ENCODE results near the gene WDR41.

WDR41 gene

GRCh38 chr5:77444356-77444755 is 47.8 kb downstream of the WDR41 start:
- DNase-seq: no peak

GRCh38 chr5:77443670-77444069 is 48.4 kb downstream of the WDR41 start:
- no peak for DNase-seq

- DNase-seq: no peak
These were observed 54.0 kb downstream of the WDR41 start for GRCh38 chr5:77438071-77438470.

- DNase-seq: no peak
These were observed 54.9 kb downstream of the WDR41 start for GRCh38 chr5:77437194-77437593.

DNA sequence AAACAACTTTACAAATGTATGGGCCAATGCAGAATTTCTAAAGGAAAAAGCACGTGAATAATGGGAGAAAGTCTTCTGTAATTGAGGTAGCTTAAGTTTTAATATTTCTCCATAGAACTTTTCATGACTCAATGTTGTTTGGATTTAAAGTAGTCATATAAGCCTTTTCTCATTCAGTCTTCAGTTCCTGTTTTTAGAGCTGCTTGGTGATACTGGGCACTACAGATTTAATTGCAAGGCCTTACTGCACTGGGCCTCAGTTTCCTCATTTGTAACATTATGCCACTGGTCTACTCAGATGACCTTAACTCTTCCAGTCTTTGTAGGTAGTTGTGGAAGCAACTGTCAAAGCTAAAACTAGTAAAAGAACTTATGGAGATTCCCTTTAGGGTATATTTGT is 60.4 kb downstream of the WDR41 start:
- no peak for DNase-seq

GRCh38 chr5:77431286-77431685 is 60.8 kb downstream of the WDR41 start:
- no peak for DNase-seq

DNA sequence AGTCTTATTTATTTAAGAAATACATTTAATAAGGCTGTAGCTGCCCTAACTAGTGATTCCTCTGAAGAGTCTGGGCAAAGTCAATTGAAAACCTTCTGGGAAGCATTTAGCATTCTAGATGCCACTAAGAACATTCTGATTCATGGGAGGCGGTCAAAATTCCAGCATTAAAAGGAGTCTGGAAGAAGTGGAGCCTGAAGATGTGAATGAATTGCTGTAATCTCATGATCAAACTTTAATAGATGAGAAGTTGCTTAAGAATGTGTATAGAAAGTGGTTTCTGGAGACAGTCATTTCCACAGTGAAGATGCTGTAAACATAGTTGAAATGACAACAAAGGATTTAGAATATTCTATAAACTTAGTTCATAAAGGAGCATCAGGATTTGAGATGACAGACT is 61.4 kb downstream of the WDR41 start:
- no peak for DNase-seq

DNA sequence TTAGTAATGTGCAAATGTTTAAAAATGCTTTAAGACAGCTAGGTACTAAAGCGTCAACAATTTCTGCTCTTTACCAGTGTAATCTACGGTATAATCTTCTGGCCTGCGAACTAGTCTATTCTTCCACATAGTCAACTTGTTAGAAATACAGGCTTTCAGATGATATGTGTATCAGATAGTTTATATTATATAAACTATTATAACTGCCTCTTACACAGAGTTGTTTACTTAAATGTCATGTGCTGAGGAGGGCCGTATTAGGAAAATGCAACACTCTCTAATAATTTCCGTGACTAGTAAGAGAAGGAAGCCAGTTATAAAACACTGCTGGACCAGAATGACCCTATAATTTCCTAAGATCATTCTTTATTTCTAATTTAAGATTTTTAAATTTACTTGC is 63.6 kb downstream of the WDR41 start:
- no peak for DNase-seq

GRCh38 chr5:77427998-77428397 is 64.1 kb downstream of the WDR41 start:
- DNase-seq: no peak

DNA sequence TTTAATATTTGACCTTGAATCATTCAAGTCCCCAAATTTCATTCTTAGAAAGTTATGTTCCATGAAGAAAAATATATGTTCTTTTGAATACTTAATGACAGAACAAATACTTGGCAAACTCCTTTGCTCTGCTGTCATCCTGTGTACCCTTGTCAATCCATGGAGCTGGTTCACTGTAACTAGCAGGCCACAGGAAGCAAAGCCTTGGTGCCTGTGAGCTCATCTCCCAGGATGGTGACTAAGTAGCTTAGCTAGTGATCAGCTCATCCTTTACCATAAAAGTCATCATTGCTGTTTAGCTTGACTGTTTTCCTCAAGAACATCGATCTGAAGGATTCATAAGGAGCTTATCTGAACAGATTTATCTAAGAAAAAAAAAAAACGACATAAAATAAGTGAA is 65.4 kb downstream of the WDR41 start:
- DNase-seq: no peak

DNA sequence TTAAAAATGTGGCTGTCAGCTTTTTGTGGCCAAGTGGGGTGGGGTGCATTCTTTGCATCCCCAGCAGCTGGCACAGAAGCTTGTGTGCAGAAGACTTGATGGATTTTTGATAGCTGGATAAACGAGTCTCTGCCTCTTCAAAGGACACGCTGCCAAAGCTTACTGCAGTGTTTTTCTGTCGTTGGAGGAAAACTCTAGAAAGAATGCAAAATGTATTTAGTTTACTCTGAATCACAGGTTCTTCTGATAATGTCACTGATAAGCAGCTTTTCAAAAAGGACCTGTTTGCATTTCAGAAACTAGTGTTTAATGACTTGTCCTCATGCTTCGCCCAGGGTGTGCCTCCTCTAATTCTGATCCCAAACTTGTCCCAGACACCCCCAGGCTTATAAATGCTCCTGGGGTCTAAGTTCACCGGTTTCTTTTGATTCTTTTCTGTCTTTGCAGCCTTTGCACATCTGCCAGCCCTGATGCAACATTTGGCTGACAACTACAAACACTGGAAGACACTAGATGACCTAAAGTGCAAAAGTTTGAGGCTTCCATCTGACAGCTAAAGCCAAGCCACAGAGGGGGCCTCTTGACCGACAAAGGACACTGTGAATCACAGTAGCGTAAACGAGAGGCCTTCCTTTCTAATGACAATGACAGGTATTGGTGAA is 66.0 kb downstream of the WDR41 start:
- no peak for DNase-seq

DNA sequence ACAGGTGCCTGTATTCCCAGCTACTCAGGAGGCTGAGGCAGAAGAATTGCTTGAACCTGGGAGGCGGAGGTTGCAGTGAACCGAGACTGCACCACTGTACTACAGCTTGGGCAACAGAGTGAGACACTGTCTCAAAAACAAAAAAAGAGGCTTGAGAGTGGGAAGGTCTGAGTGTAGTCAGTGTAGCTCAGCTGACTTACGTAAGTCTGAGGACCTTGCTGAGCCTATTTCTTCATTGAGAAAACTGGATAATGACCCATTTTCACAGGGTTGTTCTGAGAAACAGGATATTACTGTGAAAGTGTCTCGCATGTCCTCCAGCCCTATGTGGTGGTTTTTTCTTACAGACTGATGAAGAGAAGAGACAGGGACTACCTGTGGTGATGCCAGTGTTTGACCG is 66.7 kb downstream of the WDR41 start:
- DNase-seq: no peak

DNA sequence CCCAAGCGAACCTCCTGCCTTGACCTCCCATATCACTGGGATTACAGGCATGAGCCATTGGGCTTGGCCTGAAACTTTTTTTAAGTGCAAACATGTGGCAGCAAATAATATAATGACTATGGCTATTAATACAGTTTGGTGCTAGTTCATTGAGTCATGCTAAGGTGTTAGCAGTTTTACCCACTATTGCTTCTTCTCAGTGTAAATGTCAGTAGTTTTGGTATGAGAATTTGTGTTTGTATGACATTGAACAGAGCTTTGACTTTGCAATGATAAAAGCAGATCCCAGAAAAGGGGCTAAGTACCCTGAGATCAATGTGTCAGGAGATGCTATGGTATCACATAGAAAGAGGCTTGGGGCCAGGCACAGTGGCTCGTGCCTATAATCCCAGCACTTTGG is 67.2 kb downstream of the WDR41 start:
- DNase-seq: no peak

DNA sequence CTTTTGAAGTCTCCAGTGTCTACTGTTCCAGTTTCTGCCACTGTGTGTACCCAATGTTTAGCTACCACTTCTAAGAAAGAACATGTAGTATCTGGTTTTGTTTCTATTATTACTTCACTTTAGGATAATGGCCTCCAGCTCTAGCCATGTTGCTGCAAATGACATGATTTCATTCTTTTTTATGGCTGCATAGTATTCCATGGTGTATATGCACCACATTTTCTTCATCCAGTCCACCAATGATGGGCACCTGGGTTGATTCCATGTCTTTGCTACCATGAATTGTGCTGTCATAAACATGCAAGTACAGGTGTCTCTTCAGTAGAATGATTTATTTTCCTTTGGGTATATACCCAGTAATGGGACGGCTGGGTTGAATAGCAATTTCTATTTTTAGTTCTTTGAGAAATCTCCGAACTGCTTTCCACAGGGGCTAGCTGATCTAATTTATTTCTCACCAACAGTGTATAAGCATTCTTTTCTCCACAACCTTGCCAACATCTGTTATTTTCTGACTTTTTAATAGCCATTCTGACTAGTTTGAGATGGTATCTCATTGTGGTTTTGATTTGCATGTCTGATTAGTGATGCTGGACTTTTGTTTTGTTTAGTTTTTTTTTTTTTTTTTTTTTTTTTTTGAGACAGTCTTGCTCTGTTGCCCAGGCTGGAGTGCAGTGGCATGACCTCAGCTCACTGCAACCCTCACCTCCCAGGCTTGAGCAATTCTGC is 68.9 kb downstream of the WDR41 start:
- DNase-seq: no peak

GRCh38 chr5:77420940-77421339 is 71.2 kb downstream of the WDR41 start:
- no peak for DNase-seq

- no peak for DNase-seq
These were observed 72.2 kb downstream of the WDR41 start for GRCh38 chr5:77419644-77420582.

DNA sequence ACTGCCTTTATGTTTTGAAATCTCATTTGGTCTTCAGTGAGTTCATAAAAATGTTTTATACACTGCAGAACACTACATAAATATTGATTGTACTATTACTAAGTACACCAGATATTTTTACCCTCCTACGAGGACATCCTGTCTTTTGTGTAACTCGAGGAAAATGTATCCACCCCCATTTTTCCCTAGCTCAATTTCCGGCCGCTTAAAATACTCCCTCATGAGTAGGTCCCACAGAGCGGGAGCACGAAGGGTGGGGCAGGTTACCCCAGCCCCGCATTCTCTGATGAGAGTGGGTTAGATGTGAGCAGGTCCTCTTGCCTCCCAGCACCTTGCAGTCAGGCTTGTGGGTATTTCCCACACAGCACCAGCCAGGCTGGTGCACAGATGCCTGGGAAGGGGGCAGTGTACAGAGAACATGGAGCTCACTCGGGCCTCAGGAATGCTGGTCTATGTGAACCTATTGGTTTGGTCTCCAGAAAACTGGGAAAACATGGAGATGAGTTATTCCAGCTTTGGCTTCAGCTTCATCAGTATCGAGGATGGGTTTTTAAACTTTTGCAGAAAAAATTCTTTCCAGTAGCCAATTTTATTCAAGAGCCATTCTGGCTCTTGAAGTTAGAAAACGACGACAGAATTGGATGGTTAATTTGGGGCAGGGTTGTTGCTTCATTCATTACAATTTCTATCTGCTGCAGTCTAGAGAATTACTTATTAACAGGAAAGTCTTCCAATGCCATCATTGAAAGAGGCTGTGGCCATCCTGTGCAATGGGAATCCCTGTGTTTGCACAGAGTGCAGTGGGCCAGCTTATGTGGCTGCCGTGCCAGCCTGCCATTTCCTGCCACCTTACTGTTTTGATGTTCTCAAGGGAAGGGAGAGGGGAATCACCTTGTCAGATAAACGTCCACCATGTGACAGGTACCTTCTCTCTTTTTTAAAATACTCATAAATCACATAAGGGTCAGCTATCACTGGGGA is 73.2 kb downstream of the WDR41 start:
- no peak for DNase-seq

GRCh38 chr5:77418162-77418561 is 74.0 kb downstream of the WDR41 start:
- no peak for DNase-seq

- DNase-seq: no peak
These were observed 79.1 kb downstream of the WDR41 start for GRCh38 chr5:77413049-77413448.

DNA sequence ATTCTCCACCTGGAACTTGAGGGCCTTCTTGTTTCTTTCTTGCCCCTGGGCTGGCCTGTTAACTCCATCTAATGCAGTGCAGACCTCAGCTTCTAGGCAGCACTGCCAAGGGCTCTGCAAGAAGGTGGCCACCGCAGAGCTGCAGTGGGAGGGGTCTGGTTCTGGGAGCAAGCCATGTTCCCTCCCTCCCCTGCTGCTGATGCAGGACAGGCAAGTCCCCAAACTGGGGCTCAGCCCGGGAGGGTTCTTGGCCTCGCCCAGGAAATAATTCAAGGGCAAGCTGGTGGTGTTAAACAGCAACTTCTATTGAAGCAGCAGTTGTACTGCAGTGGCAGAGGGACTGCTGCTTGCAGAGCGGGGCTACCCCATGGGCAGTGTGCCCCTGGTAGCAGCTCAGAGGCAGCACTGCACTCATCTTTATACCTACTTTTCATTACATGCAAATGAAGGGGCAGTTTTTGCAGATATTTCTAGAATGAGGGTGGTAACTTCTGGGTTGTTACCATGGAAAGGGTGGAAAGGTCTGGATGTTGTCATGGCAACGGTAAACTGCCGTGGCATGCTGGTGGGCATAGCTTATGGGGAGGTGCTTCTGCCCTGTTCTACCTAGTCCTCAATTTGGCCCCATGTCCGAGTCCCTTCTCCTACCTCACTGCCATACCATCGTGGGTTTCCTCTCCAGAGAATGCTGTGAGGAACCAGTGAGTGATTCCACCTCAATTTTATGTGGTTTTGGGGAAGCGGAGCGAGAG is 82.1 kb downstream of the WDR41 start:
- no peak for DNase-seq

DNA sequence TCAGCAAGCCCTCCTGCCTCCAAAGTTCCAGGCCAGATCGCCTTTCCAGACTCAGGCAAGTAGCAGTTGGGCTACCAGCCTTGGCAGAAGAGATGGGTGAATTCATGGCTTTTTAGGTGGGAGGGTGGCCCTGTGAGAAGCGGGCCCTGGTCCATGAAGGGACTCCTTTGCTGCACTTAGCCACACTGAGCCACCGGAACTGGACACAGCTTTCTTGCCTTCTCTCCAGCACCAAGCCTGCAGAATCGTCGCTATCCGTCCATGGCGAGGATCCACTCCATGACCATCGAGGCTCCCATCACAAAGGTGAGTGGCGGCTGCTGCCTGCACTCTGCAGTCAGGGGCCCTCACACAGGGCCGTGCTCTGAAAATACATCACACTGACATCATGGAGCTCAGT is 85.0 kb downstream of the WDR41 start:
- DNase-seq: no peak

DNA sequence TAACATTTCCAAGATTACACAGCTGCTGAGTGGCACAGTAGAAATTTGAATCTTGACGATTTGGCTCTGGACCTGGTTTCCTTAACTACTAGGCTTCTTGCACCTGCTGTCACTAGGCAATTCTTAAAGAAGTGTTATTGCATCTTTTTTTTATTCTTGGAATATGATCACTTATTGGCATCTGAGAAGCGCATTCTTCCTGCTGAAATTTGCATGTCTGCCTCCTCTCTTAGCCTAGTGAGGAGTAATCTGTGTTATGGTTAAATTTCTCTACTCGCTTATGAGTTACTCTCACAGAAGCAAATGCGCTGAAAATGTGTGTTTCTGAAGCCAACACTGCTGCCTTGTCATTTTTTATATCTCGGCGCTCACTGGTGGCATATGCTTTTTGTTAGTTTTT is 89.3 kb downstream of the WDR41 start:
- no peak for DNase-seq
